HepG2 (cell line): ENCODE measurements around the gene CCDC192. TPM values are rescaled to one million over a fixed set of nuclear protein-coding genes. Genes with fewer than 3 reads are reported as not detected.
A peak's percentile ranks its signal among the peaks of the same experiment; 100 is the strongest.

Source experiments
- ATAC-seq: fragments of 200-7000 bp; cut with Tn5 transposase; 3 replicates; pipeline ENCODE4 v1.9.1; 2020; ENCODE audit warnings: mild to moderate bottlenecking, moderate library complexity
- BruUV-seq: library from RNA; stranded (reverse); fragments of 400-500 nt; replicated peaks from 2 replicates; lab custom pipeline; 2021; lab: Mats Ljungman, UMichigan
- CTCF ChIA-PET: fragments of 300-600 bp; formaldehyde crosslinking; extraction: SDS; loops from one replicate; lab custom pipeline; 2021; ENCODE audit warnings: low total read pairs, inconsistent platforms, low intra/inter-chr PET ratio; lab: Yijun Ruan, JAX
- POLR2A ChIA-PET: fragments of 350-600 bp; sonication (Branson Sonifier 250); formaldehyde crosslinking; loops from one replicate; lab custom pipeline; 2020; ENCODE audit warnings: antibody characterized with exemption, inconsistent platforms; lab: Yijun Ruan, JAX
- DNase-seq: peaks from one replicate; pipeline ENCODE4 v3.0.0-alpha.2; 2015; ENCODE audit warnings: low spot score
- FAIRE-seq: peaks from 3 replicates; lab custom pipeline; 2011; peaks lifted over from hg19 to GRCh38; lab: Jason Lieb, UNC
- H2AFZ ChIP-seq: one replicate; pipeline ENCODE4 v1.6.1; 2011; ENCODE audit warnings: low read length, inconsistent platforms
- H3K27ac ChIP-seq: fragments of 300-600 bp; 3 replicates; pipeline ENCODE4 v1.8.0; 2011; ENCODE audit warnings: mixed run types, mild to moderate bottlenecking, mixed read lengths, low read length, inconsistent platforms; ENCODE audit not compliant: insufficient read depth; ENCODE audit errors: extremely low read length
- H3K27me3 ChIP-seq, 2 experiments: fragments of 200-600 bp in 1 of 2; 2 replicates in 1 of 2; 3 replicates in 1 of 2; pipeline versions ENCODE4 v1.6.0 to v1.8.0; 2011; ENCODE audit warnings: low read length in 2 of 2, mild to moderate bottlenecking in 2 of 2, moderate library complexity in 2 of 2, inconsistent platforms in 1 of 2; ENCODE audit not compliant: insufficient read depth in 2 of 2, control insufficient read depth in 1 of 2
- H3K36me3 ChIP-seq, 2 experiments: fragments of 200-600 bp in 1 of 2; replicated peaks in 1 of 2; 2 replicates in 1 of 2; 3 replicates in 1 of 2; pipeline versions ENCODE4 v1.5.1 to v1.8.0; 2011; ENCODE audit warnings: low read length in 2 of 2, inconsistent platforms in 1 of 2; ENCODE audit not compliant: insufficient read depth in 2 of 2, control insufficient read depth in 1 of 2
- H3K4me1 ChIP-seq: 2 replicates; pipeline ENCODE4 v1.5.1; 2012; ENCODE audit warnings: low read length, inconsistent platforms; ENCODE audit not compliant: insufficient read depth
- H3K4me2 ChIP-seq: 2 replicates; pipeline ENCODE4 v1.6.0; 2011; ENCODE audit warnings: low read depth, low read length, inconsistent platforms
- H3K4me3 ChIP-seq, 3 experiments: fragments of 200-600 bp in 1 of 3; sonication (generic), shearing (Covaris generic) in 1 of 3; replicated peaks in 1 of 3; 2 replicates each; pipeline ENCODE4 v1.5.1; 2011 to 2016; ENCODE audit warnings: low read length in 3 of 3, inconsistent platforms in 2 of 3, low read depth in 2 of 3, mild to moderate bottlenecking in 2 of 3, control low read depth in 1 of 3, mixed read lengths in 1 of 3; ENCODE audit not compliant: insufficient read depth in 1 of 3
- H3K79me2 ChIP-seq: one replicate; pipeline ENCODE4 v1.6.1; 2011; ENCODE audit warnings: low read length, inconsistent platforms; ENCODE audit not compliant: insufficient read depth
- H3K9ac ChIP-seq: 2 replicates; pipeline ENCODE4 v1.6.0; 2011; ENCODE audit warnings: mild to moderate bottlenecking, low read depth, low read length, inconsistent platforms; ENCODE audit not compliant: insufficient read depth
- H3K9me3 ChIP-seq: 2 replicates; pipeline ENCODE4 v1.5.1; 2012; ENCODE audit warnings: mild to moderate bottlenecking, low read length
- H4K20me1 ChIP-seq: 2 replicates; pipeline ENCODE4 v1.6.0; 2011; ENCODE audit warnings: inconsistent platforms, mild to moderate bottlenecking, low read length, moderate library complexity; ENCODE audit not compliant: insufficient read depth
- FOSL2 ChIP-seq: sonication (generic); formaldehyde crosslinking; IDR thresholded peaks from 2 replicates; pipeline ENCODE4 v1.4.0; 2020; ENCODE audit warnings: missing genetic modification reagents
- KLF6 ChIP-seq: IDR thresholded peaks from 2 replicates; pipeline ENCODE4 v1.8.0; 2016; ENCODE audit warnings: missing biosample characterization, missing genetic modification reagents
- MED13 ChIP-seq: sonication (generic); formaldehyde crosslinking; IDR thresholded peaks from 2 replicates; pipeline ENCODE4 v1.5.0; 2020; ENCODE audit warnings: missing genetic modification reagents
- PRMT3 ChIP-seq: sonication (generic); formaldehyde crosslinking; IDR thresholded peaks from 2 replicates; pipeline ENCODE4 v1.8.1; 2022; ENCODE audit warnings: low read depth, mild to moderate bottlenecking, moderate library complexity, missing genetic modification reagents, borderline replicate concordance
- TEAD3 ChIP-seq: optimal IDR thresholded peaks from 2 replicates; pipeline ENCODE3; 2016; ENCODE audit warnings: borderline replicate concordance
- ZBTB42 ChIP-seq: sonication (generic); formaldehyde crosslinking; IDR thresholded peaks from 2 replicates; pipeline ENCODE4 v1.5.0; 2020; ENCODE audit warnings: mild to moderate bottlenecking, missing genetic modification reagents
- ZFP37 ChIP-seq: sonication (generic); formaldehyde crosslinking; IDR thresholded peaks from 2 replicates; pipeline ENCODE4 v1.4.0; 2020; ENCODE audit warnings: missing genetic modification reagents, borderline replicate concordance
- ZNF772 ChIP-seq: sonication (generic); formaldehyde crosslinking; IDR thresholded peaks from 2 replicates; pipeline ENCODE4 v1.5.0; 2020; ENCODE audit warnings: mild to moderate bottlenecking, missing genetic modification reagents
- ZNF776 ChIP-seq: sonication (generic); formaldehyde crosslinking; IDR thresholded peaks from 2 replicates; pipeline ENCODE4 v1.4.0; 2020; ENCODE audit warnings: mild to moderate bottlenecking, missing genetic modification reagents
- ZZZ3 ChIP-seq: sonication (generic); formaldehyde crosslinking; IDR thresholded peaks from 2 replicates; pipeline ENCODE4 v1.4.0; 2020; ENCODE audit warnings: missing genetic modification reagents, mild to moderate bottlenecking, borderline replicate concordance
- WGBS: methylation state at CpG from one replicate; pipeline ENCODE4 v1.1.6; 2017; ENCODE audit warnings: low lambda C conversion rate; 5-methylcytosine and 5-hydroxymethylcytosine counted together
- in situ Hi-C: cut with HindIII; loops from 2 replicates; pipeline ENCODE4 v1.10.0; 2017; ENCODE audit warnings: low pct_unique_long_range_greater_than_20kb; ENCODE audit not compliant: extremely low pct_ligation_motif_present
- intact Hi-C: fragments of 100-400 bp; cut with micrococcal nuclease; formaldehyde crosslinking; loops from one replicate; pipeline ENCODE4 v1.10.0; 2022; ENCODE audit not compliant: unreplicated experiment
- polyA plus RNA-seq, 8 experiments: library from polyadenylated mRNA; depleted of rRNA in 3 of 8; stranded (reverse) in 7 of 8; unstranded in 1 of 8; fragments of >200 nt; fragmentation: Illumina TruSeq in 4 of 8; extraction: Trizol in 4 of 8; gene quantifications; 2 replicates each; pipeline versions ENCODE4 v1.2.1 to v1.2.3, GENCODE V29; 2011 to 2016; ENCODE audit warnings: low read depth in 4 of 8, missing spikeins in 1 of 8, mixed read lengths in 1 of 8; ENCODE audit not compliant: insufficient read depth in 1 of 8
- total RNA-seq, 5 experiments: library from RNA; depleted of rRNA; stranded (reverse); fragments of >200 nt; fragmentation: Illumina TruSeq; extraction: Trizol; gene quantifications; 2 replicates each; pipeline ENCODE4 v1.2.3, GENCODE V29; 2016; ENCODE audit warnings: low read depth in 1 of 5
- TF ChIP-seq, protein P1 (sequence below): sonication (generic); formaldehyde crosslinking; IDR thresholded peaks from 2 replicates; pipeline ENCODE4 v1.8.1; 2022; ENCODE audit warnings: low read depth, mild to moderate bottlenecking, missing genetic modification reagents
- TF ChIP-seq, protein P2 (sequence below): sonication (generic); formaldehyde crosslinking; IDR thresholded peaks from 2 replicates; pipeline ENCODE4 v1.4.0; 2020; ENCODE audit warnings: mild to moderate bottlenecking, low read depth, missing genetic modification reagents
- TF ChIP-seq, protein P3 (sequence below): sonication (generic); formaldehyde crosslinking; IDR thresholded peaks from 2 replicates; pipeline ENCODE4 v1.4.0; 2020; ENCODE audit warnings: mild to moderate bottlenecking, missing genetic modification reagents
- TF ChIP-seq, protein P4 (sequence below): sonication (generic); formaldehyde crosslinking; IDR thresholded peaks from 2 replicates; pipeline ENCODE4 v1.5.1; 2020; ENCODE audit warnings: mild to moderate bottlenecking, moderate library complexity, missing genetic modification reagents

The CCDC192 gene
- total and polyA plus RNA-seq, 2 of the 13 experiments (the other 11 are each of a cell fraction or from before 2014, with no cell fraction given): not detected

DNA sequence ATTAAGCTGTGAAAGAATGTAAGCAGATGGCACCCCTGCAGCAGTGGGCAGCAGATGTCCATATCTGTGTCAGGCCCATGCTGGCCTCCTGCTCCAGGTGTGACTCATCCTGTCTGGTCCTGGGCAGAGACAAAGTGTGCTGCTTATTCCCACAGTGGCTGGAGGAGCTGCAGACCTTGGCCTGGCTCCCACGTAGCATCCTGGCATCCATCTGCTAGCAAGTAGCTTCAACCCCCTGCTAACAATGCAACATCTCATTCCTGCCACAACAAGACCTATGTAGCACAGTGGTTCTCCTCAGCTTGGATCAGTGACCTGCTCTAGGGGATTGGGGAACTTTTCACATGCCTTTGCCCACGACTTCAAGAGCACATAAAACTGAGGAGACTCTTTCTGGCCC lies 254.0 kb downstream of the CCDC192 start:
- H3K79me2 ChIP-seq: no peaks in the 10 kb centered on the region
- H4K20me1 ChIP-seq: no peaks in the 10 kb centered on the region
- no TSS peak for BruUV-seq
- in situ Hi-C loops (no loop called here), intact Hi-C loops (no loop called here)
- H3K4me3 ChIP-seq: no peak overlapping the region
- CTCF ChIA-PET: no interaction called here
- H3K9ac ChIP-seq: no peak overlapping the region
- no peaks in the 10 kb centered on the region for H3K36me3 ChIP-seq
- TF ChIP-seq FOSL2 (CRISPR knock-in tag) (peak; percentile 78), TEAD3 (peak; percentile 12)
- TF ChIP-seq, protein P1, sequence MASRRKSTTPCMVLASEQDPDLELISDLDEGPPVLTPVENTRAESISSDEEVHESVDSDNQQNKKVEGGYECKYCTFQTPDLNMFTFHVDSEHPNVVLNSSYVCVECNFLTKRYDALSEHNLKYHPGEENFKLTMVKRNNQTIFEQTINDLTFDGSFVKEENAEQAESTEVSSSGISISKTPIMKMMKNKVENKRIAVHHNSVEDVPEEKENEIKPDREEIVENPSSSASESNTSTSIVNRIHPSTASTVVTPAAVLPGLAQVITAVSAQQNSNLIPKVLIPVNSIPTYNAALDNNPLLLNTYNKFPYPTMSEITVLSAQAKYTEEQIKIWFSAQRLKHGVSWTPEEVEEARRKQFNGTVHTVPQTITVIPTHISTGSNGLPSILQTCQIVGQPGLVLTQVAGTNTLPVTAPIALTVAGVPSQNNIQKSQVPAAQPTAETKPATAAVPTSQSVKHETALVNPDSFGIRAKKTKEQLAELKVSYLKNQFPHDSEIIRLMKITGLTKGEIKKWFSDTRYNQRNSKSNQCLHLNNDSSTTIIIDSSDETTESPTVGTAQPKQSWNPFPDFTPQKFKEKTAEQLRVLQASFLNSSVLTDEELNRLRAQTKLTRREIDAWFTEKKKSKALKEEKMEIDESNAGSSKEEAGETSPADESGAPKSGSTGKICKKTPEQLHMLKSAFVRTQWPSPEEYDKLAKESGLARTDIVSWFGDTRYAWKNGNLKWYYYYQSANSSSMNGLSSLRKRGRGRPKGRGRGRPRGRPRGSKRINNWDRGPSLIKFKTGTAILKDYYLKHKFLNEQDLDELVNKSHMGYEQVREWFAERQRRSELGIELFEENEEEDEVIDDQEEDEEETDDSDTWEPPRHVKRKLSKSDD (CRISPR knock-in tag): no peak
- TF ChIP-seq, all 625 proteins: peak for 2
- Histone ChIP-seq H2AFZ (no peak overlapping the region), H3K4me1 (peaks cover 40% of the 10 kb centered on the region), H3K27me3 (no peaks in the 10 kb centered on the region), H3K27ac (no peak overlapping the region), H3K9me3 (no peaks in the 10 kb centered on the region), H3K4me2 (no peak overlapping the region)
- DNase-seq (peak; percentile 10), FAIRE-seq (no peak), ATAC-seq (peak; percentile 46; the same call in 2 of the 3 replicates)
- WGBS: 22% methylated on average over 1 of the region's 2 CpGs
- POLR2A ChIA-PET: no interaction called here

DNA sequence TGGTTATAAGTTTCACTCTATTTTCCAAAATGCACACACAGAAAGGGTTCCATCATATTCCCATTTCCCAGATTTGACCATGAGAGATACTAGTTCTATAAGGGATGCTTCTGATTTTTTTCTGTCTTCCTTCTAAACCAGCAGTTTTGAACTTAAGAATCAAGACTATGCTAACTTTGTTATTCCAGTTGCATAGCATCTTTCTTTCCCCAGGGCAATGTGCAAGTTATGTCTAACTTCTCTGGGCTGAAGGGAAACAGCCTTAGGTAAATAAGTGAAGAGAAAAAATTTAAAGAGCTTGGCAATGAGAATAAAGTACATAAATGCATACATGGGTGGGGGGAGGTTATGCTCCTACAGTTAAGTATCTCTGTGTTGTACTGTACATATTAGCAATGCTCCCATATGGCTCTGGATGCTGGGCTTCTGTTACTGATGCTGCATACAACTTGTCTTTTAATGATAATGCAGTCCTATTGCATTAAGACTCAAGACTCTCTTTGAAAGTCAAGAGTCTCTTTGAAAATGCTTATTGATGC lies 254.6 kb downstream of the CCDC192 start:
- no peaks in the 10 kb centered on the region for H4K20me1 ChIP-seq
- H3K4me1 ChIP-seq: peaks cover 40% of the 10 kb centered on the region
- no peaks in the 10 kb centered on the region for H3K79me2 ChIP-seq
- 0 out of 2 replicates have a peak overlapping the region, but pooled peaks have one; percentile 14 for H3K9ac ChIP-seq
- peak overlapping the region; percentile 38; the same call in 1 of the 2 replicates for H3K4me2 ChIP-seq
- intact Hi-C loops: loop anchor here (2.0 kb wide), 1 partner anchor 23 kb away; no protein-coding TSS in a partner anchor
- no peaks in the 10 kb centered on the region for H3K36me3 ChIP-seq
- H3K27ac ChIP-seq: peak overlapping the region; percentile 57
- no peaks in the 10 kb centered on the region for H3K9me3 ChIP-seq
- in situ Hi-C loops: no loop called here
- POLR2A ChIA-PET: no interaction called here
- no TSS peak for BruUV-seq
- H3K27me3 ChIP-seq: no peaks in the 10 kb centered on the region
- H3K4me3 ChIP-seq: no peak overlapping the region; a peak in 1 of 6 replicates
- no peak for DNase-seq
- H2AFZ ChIP-seq: no peak overlapping the region
- no peak for FAIRE-seq
- CTCF ChIA-PET: no interaction called here
- no peak for ATAC-seq
- TF ChIP-seq ZFP37 (CRISPR knock-in tag) (no peak), ZNF772 (CRISPR knock-in tag) (no peak), ZZZ3 (CRISPR knock-in tag) (no peak), PRMT3 (CRISPR knock-in tag) (no peak), ZBTB42 (CRISPR knock-in tag) (no peak), KLF6 (CRISPR knock-in tag) (no peak), MED13 (no peak), ZNF776 (CRISPR knock-in tag) (no peak)
- TF ChIP-seq, protein P2, sequence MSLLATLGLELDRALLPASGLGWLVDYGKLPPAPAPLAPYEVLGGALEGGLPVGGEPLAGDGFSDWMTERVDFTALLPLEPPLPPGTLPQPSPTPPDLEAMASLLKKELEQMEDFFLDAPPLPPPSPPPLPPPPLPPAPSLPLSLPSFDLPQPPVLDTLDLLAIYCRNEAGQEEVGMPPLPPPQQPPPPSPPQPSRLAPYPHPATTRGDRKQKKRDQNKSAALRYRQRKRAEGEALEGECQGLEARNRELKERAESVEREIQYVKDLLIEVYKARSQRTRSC (CRISPR knock-in tag): no peak
- TF ChIP-seq, protein P3, sequence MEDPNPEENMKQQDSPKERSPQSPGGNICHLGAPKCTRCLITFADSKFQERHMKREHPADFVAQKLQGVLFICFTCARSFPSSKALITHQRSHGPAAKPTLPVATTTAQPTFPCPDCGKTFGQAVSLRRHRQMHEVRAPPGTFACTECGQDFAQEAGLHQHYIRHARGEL (CRISPR knock-in tag): no peak
- TF ChIP-seq, protein P4, sequence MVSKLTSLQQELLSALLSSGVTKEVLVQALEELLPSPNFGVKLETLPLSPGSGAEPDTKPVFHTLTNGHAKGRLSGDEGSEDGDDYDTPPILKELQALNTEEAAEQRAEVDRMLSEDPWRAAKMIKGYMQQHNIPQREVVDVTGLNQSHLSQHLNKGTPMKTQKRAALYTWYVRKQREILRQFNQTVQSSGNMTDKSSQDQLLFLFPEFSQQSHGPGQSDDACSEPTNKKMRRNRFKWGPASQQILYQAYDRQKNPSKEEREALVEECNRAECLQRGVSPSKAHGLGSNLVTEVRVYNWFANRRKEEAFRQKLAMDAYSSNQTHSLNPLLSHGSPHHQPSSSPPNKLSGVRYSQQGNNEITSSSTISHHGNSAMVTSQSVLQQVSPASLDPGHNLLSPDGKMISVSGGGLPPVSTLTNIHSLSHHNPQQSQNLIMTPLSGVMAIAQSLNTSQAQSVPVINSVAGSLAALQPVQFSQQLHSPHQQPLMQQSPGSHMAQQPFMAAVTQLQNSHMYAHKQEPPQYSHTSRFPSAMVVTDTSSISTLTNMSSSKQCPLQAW (CRISPR knock-in tag): no peak
